H1 (cell line): ENCODE results near the gene MEIS3. TPM values are rescaled to one million over a fixed set of nuclear protein-coding genes. Genes with fewer than 3 reads are reported as not detected.

ENCODE experiments used
- CTCF ChIA-PET: fragments of 300-600 bp; sonication (Branson Sonifier 250); formaldehyde crosslinking; loops from one replicate; lab custom pipeline; 2021; ENCODE audit not compliant: partially characterized antibody; lab: Charles Lee
- POLR2A ChIA-PET: fragments of 300-600 bp; sonication (Branson Sonifier 250); formaldehyde crosslinking; loops from one replicate; lab custom pipeline; 2021; ENCODE audit warnings: inconsistent platforms; ENCODE audit not compliant: partially characterized antibody; lab: Charles Lee
- DNase-seq, 2 experiments: peaks; one replicate each; pipeline versions ENCODE4 v3.0.0 to v3.0.0-alpha.2; 2010 to 2022; ENCODE audit warnings: low spot score in 2 of 2, low read depth in 1 of 2, mixed read lengths in 1 of 2
- FAIRE-seq: peaks from 2 replicates; lab custom pipeline; 2011; peaks lifted over from hg19 to GRCh38; lab: Jason Lieb, UNC
- H2AFZ ChIP-seq: 2 replicates; pipeline ENCODE4 v1.8.1; 2012; ENCODE audit warnings: low read length, inconsistent platforms
- H2AK5ac ChIP-seq: 2 replicates; pipeline ENCODE4 v1.6.1; 2013; ENCODE audit warnings: low read depth, low read length
- H2BK120ac ChIP-seq: replicated peaks from 2 replicates; pipeline ENCODE3; 2013; ENCODE audit warnings: low read depth, low read length, inconsistent platforms
- H2BK12ac ChIP-seq: 2 replicates; pipeline ENCODE4 v1.6.1; 2013; ENCODE audit warnings: low read depth, low read length
- H2BK15ac ChIP-seq: 2 replicates; pipeline ENCODE4 v1.6.1; 2013; ENCODE audit warnings: low read length
- H2BK20ac ChIP-seq: 2 replicates; pipeline ENCODE4 v1.6.1; 2013; ENCODE audit warnings: low read length
- H2BK5ac ChIP-seq: 2 replicates; pipeline ENCODE4 v1.6.1; 2013; ENCODE audit warnings: low read depth, low read length
- H3K14ac ChIP-seq: 2 replicates; pipeline ENCODE4 v1.6.1; 2013; ENCODE audit warnings: inconsistent platforms; ENCODE audit not compliant: insufficient read length
- H3K18ac ChIP-seq: 2 replicates; pipeline ENCODE4 v1.6.1; 2013; ENCODE audit warnings: low read length; ENCODE audit errors: extremely low read depth
- H3K23ac ChIP-seq: 2 replicates; pipeline ENCODE4 v1.6.1; 2013; ENCODE audit warnings: inconsistent platforms; ENCODE audit not compliant: insufficient read length
- H3K23me2 ChIP-seq: 2 replicates; pipeline ENCODE4 v1.6.1; 2013; ENCODE audit warnings: low read depth, low read length
- H3K27ac ChIP-seq: 2 replicates; pipeline ENCODE4 v1.6.1; 2011; ENCODE audit warnings: low read depth, low read length, inconsistent platforms
- H3K27me3 ChIP-seq, 4 experiments: replicated peaks in 1 of 4; 1 replicate in 1 of 4; 2 replicates in 3 of 4; pipeline versions ENCODE4 v1.6.1 to v1.8.1; 2011 to 2013; ENCODE audit warnings: low read length in 3 of 4, mild to moderate bottlenecking in 3 of 4, inconsistent platforms in 2 of 4, mixed read lengths in 2 of 4, moderate library complexity in 1 of 4; ENCODE audit not compliant: control insufficient read depth in 3 of 4, insufficient read depth in 3 of 4; ENCODE audit errors: extremely low read depth in 1 of 4
- H3K36me3 ChIP-seq, 4 experiments: 2 replicates each; pipeline versions ENCODE4 v1.6.1 to v1.8.1; 2011 to 2013; ENCODE audit warnings: mild to moderate bottlenecking in 4 of 4, low read length in 3 of 4, moderate library complexity in 2 of 4, control low read depth in 1 of 4, inconsistent platforms in 1 of 4; ENCODE audit not compliant: insufficient read depth in 4 of 4, control insufficient read depth in 2 of 4
- H3K4ac ChIP-seq: replicated peaks from 2 replicates; pipeline ENCODE3; 2013; ENCODE audit warnings: low read length, low read depth, mixed read lengths, inconsistent platforms; ENCODE audit not compliant: insufficient read length
- H3K4me1 ChIP-seq, 4 experiments: replicated peaks in 1 of 4; 1 replicate in 1 of 4; 2 replicates in 3 of 4; pipeline versions ENCODE4 v1.6.1 to v1.8.1; 2011 to 2013; ENCODE audit warnings: low read length in 3 of 4, inconsistent platforms in 2 of 4, mixed read lengths in 1 of 4; ENCODE audit not compliant: insufficient read depth in 4 of 4, control insufficient read depth in 3 of 4
- H3K4me2 ChIP-seq, 2 experiments: 2 replicates each; pipeline versions ENCODE4 v1.6.1 to v1.8.1; 2011 to 2013; ENCODE audit warnings: low read depth in 2 of 2, low read length in 2 of 2, control low read depth in 1 of 2, inconsistent platforms in 1 of 2, mild to moderate bottlenecking in 1 of 2; ENCODE audit not compliant: insufficient read depth in 1 of 2
- H3K4me3 ChIP-seq, 4 experiments: fragments of 200-600, 300-600 bp in 1 of 4; sonication (generic), shearing (Covaris generic), sonication (Bioruptor Twin) in 1 of 4; 2 replicates each; pipeline versions ENCODE4 v1.5.1 to v1.8.1; 2011 to 2016; ENCODE audit warnings: low read length in 4 of 4, low read depth in 3 of 4, control low read depth in 2 of 4, inconsistent platforms in 2 of 4, mild to moderate bottlenecking in 2 of 4, mixed read lengths in 1 of 4, moderate library complexity in 1 of 4; ENCODE audit not compliant: insufficient read depth in 2 of 4; ENCODE audit errors: extremely low read depth in 1 of 4
- H3K56ac ChIP-seq: replicated peaks from 2 replicates; pipeline ENCODE3; 2013; ENCODE audit warnings: low read depth, mild to moderate bottlenecking, mixed read lengths, low read length, inconsistent platforms; ENCODE audit not compliant: insufficient read length
- H3K79me1 ChIP-seq: 2 replicates; pipeline ENCODE4 v1.6.1; 2013; ENCODE audit warnings: low read depth, low read length, control low read depth
- H3K79me2 ChIP-seq, 2 experiments: 2 replicates each; pipeline versions ENCODE4 v1.6.1 to v1.8.1; 2012 to 2013; ENCODE audit warnings: low read length in 2 of 2, mild to moderate bottlenecking in 2 of 2, inconsistent platforms in 1 of 2; ENCODE audit not compliant: insufficient read depth in 2 of 2, control insufficient read depth in 1 of 2
- H3K9ac ChIP-seq, 4 experiments: replicated peaks in 1 of 4; 1 replicate in 1 of 4; 2 replicates in 3 of 4; pipeline versions ENCODE4 v1.6.1 to v1.8.1; 2011 to 2013; ENCODE audit warnings: low read depth in 3 of 4, low read length in 3 of 4, control low read depth in 2 of 4, mild to moderate bottlenecking in 2 of 4, moderate library complexity in 2 of 4, inconsistent platforms in 1 of 4; ENCODE audit errors: extremely low read depth in 1 of 4
- H3K9me3 ChIP-seq, 2 experiments: 2 replicates each; pipeline versions ENCODE4 v1.6.1 to v1.8.1; 2012 to 2013; ENCODE audit warnings: mild to moderate bottlenecking in 2 of 2, moderate library complexity in 2 of 2, control low read depth in 1 of 2, inconsistent platforms in 1 of 2, low read depth in 1 of 2, low read length in 1 of 2, mixed read lengths in 1 of 2; ENCODE audit not compliant: insufficient read depth in 2 of 2
- H4K20me1 ChIP-seq, 2 experiments: replicated peaks in 1 of 2; 2 replicates each; pipeline versions ENCODE3 to v1.8.1; 2011 to 2013; ENCODE audit warnings: inconsistent platforms in 2 of 2, low read length in 2 of 2, mild to moderate bottlenecking in 1 of 2; ENCODE audit not compliant: insufficient read depth in 2 of 2, control insufficient read depth in 1 of 2
- H4K5ac ChIP-seq: 2 replicates; pipeline ENCODE4 v1.6.1; 2013; ENCODE audit warnings: low read length, low read depth, mixed read lengths, inconsistent platforms; ENCODE audit not compliant: insufficient read length
- H4K8ac ChIP-seq: 2 replicates; pipeline ENCODE4 v1.8.0; 2013; ENCODE audit warnings: mild to moderate bottlenecking, moderate library complexity, low read length, inconsistent platforms; ENCODE audit not compliant: insufficient read depth; ENCODE audit errors: extremely low read depth
- H4K91ac ChIP-seq: replicated peaks from 2 replicates; pipeline ENCODE3; 2013; ENCODE audit warnings: low read length, mixed read lengths, inconsistent platforms; ENCODE audit not compliant: insufficient read length
- BACH1 ChIP-seq: IDR thresholded peaks from 2 replicates; pipeline ENCODE4 v1.6.1; 2012; ENCODE audit warnings: low read length, improper control_type of control experiment
- CREB1 ChIP-seq: IDR thresholded peaks from 2 replicates; pipeline ENCODE4 v1.6.1; 2012; ENCODE audit warnings: inconsistent platforms
- EP300 ChIP-seq, 2 experiments: IDR thresholded peaks; 1 replicate in 1 of 2; 2 replicates in 1 of 2; pipeline ENCODE4 v1.6.1; 2011 to 2012; ENCODE audit warnings: low read depth in 2 of 2, low read length in 2 of 2, mild to moderate bottlenecking in 2 of 2, borderline replicate concordance in 1 of 2, inconsistent platforms in 1 of 2, moderate library complexity in 1 of 2
- GABPA ChIP-seq: IDR thresholded peaks from 2 replicates; pipeline ENCODE4 v1.6.1; 2011; ENCODE audit warnings: mild to moderate bottlenecking, low read length, moderate library complexity, borderline replicate concordance; ENCODE audit not compliant: insufficient read depth
- PHF8 ChIP-seq: fragments of 200-600 bp; sonication (generic); conservative IDR thresholded peaks from 2 replicates; pipeline ENCODE4 v1.7.1; 2012; ENCODE audit warnings: low read depth, mild to moderate bottlenecking, inconsistent platforms, low read length, moderate library complexity
- RAD21 ChIP-seq, 2 experiments: IDR thresholded peaks in 1 of 2; conservative IDR thresholded peaks in 1 of 2; 2 replicates each; pipeline ENCODE4 v1.6.1; 2011; ENCODE audit warnings: low read depth in 2 of 2, low read length in 2 of 2, improper control_type of control experiment in 1 of 2, inconsistent platforms in 1 of 2, mild to moderate bottlenecking in 1 of 2, moderate library complexity in 1 of 2
- RFX5 ChIP-seq: IDR thresholded peaks from 2 replicates; pipeline ENCODE4 v1.6.1; 2011; ENCODE audit warnings: low read depth, low read length, improper control_type of control experiment, borderline replicate concordance
- TEAD4 ChIP-seq: IDR thresholded peaks from 2 replicates; pipeline ENCODE4 v1.6.1; 2012; ENCODE audit warnings: low read depth, low read length, inconsistent platforms, mixed read lengths
- whole genome bisulfite sequencing, 2 experiments: shearing (Covaris generic) in 1 of 2; methylation state at CpG; one replicate each; pipeline versions ENCODE4 v1.1.6 to v1.1.7; 2013 to 2015; ENCODE audit warnings: low lambda C conversion rate in 2 of 2, mixed read lengths in 2 of 2, inconsistent platforms in 1 of 2, low coverage in 1 of 2, missing lambda C conversion rate in 1 of 2; ENCODE audit not compliant: insufficient replicate concordance in 2 of 2, insufficient coverage in 1 of 2, insufficient read length in 1 of 2; ENCODE audit errors: extremely low coverage in 1 of 2, missing lambda C conversion rate in 1 of 2; 5-methylcytosine and 5-hydroxymethylcytosine counted together
- polyA plus RNA-seq, 7 experiments: library from polyadenylated mRNA; depleted of rRNA in 3 of 7; stranded (reverse) in 5 of 7; unstranded in 2 of 7; fragments of >200 nt in 5 of 7; fragments of 200-250 nt in 2 of 7; gene quantifications; 1 replicate in 5 of 7; 2 replicates in 1 of 7; 4 replicates in 1 of 7; pipeline versions ENCODE4 v1.2.1 to v1.2.3, GENCODE V29; 2011 to 2013; ENCODE audit warnings: missing spikeins in 2 of 7, mixed read lengths in 2 of 7
- total RNA-seq: library from RNA; stranded (reverse); fragmentation: NEBNext Ultra II Directional; extraction: Animal tissue kit (Norgen Biotek cat#: 25700); gene quantifications from 2 replicates; pipeline ENCODE4 v1.2.1, GENCODE V29; 2021
- TF ChIP-seq, protein P1 (sequence below), 3 experiments: IDR thresholded peaks; 1 replicate in 2 of 3; 2 replicates in 1 of 3; pipeline versions ENCODE4 v1.5.1 to v1.6.1; 2011; ENCODE audit warnings: low read length in 3 of 3, mild to moderate bottlenecking in 3 of 3, inconsistent platforms in 2 of 3, low read depth in 1 of 3, moderate library complexity in 1 of 3; ENCODE audit not compliant: insufficient read depth in 1 of 3; ENCODE audit errors: control extremely low read depth in 1 of 3

MEIS3 gene
- total and polyA plus RNA-seq, 2 of the 8 experiments (the other 6 are each of a cell fraction or from before 2014, with no cell fraction given), result 24.5 to 28.2 TPM

DNA sequence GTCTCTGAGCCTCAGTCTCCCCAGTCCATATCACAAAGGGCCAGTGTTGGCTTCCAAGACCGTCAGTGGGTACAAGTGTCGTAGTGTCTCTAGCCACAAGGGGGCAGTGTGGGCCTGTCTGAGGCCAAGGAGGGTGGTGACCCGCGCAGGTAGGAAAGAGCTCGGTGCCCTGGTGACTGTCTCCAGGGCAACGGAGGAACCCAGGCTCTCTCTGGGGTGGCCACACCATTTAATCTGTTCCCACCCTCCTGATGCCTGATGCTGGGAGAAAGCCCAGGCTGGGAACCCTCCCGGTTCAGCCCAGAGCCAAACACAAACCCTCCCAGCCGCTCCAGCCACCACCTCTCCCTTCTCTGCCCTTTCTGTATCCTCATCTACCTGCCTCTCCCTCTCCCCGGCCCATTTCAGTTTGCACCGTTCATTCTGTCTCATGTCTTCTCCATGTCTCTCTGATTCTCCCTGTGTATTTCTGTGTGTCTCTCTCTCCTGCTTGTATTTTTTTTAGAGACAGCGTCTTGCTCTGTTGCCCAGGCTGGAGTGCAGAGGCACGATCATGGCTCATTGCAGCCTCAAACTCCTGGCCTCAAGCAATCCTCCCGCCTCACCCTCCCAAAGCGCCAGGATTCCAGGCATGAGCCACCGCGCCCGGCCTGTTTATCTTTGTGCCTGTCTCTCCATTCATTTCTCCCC, 17.5 kb upstream of the MEIS3 start:
- Histone ChIP-seq H3K56ac (no peak overlapping the region), H3K4ac (no peak overlapping the region), H3K27me3 (no peaks in the 10 kb centered on the region; a peak in 1 of 7 replicates), H4K5ac (no peak overlapping the region), H3K23me2 (peaks cover 3% of the 10 kb centered on the region; the same call in 1 of the 2 replicates), H3K36me3 (no peaks in the 10 kb centered on the region), H2BK120ac (no peak overlapping the region), H3K9ac (no peak overlapping the region), H3K4me1 (peaks cover 0 to 4% (median 1%) of the 10 kb centered on the region in 4 experiments; a peak in 2 of 7 replicates), H2BK5ac (no peak overlapping the region), H4K20me1 (peaks cover 0 to 6% of the 10 kb centered on the region in 2 experiments), H3K79me2 (no peaks in the 10 kb centered on the region), H3K14ac (no peak overlapping the region), H3K23ac (no peak overlapping the region), H3K18ac (no peak overlapping the region), H3K4me2 (no peak overlapping the region), H2BK15ac (no peak overlapping the region), H3K79me1 (no peaks in the 10 kb centered on the region), H2AFZ (no peak overlapping the region), H3K27ac (no peak overlapping the region), H4K8ac (no peak overlapping the region), H2AK5ac (no peak overlapping the region), H2BK20ac (no peak overlapping the region), H3K9me3 (no peaks in the 10 kb centered on the region), H3K4me3 (no peak overlapping the region), H4K91ac (no peak overlapping the region), H2BK12ac (no peak overlapping the region)
- peak in 1 of 2 experiments; percentile 96 for DNase-seq
- CTCF ChIA-PET, result interaction anchor here (0.6 to 24.5 kb wide), 41 partner anchors 9 to 373 kb away, joined by 3 to 436 read pairs (median 5); partner anchors contain the start of genes BICRA, EHD2, KPTN and NAPA
- peak; percentile 80 for FAIRE-seq
- WGBS, 2 experiments, result 45% methylated on average over 17 of the region's 17 CpGs; no CpG with 5 or more reads in 1 of the 2 experiments
- POLR2A ChIA-PET, result interaction anchor here (0.6 to 1.5 kb wide), 7 partner anchors 11 to 270 kb away, joined by 3 to 9 read pairs (median 4); no protein-coding TSS in a partner anchor
- peak; percentile 17; the same call in 1 of the 2 replicates for TF ChIP-seq BACH1
- TF ChIP-seq, protein P1, sequence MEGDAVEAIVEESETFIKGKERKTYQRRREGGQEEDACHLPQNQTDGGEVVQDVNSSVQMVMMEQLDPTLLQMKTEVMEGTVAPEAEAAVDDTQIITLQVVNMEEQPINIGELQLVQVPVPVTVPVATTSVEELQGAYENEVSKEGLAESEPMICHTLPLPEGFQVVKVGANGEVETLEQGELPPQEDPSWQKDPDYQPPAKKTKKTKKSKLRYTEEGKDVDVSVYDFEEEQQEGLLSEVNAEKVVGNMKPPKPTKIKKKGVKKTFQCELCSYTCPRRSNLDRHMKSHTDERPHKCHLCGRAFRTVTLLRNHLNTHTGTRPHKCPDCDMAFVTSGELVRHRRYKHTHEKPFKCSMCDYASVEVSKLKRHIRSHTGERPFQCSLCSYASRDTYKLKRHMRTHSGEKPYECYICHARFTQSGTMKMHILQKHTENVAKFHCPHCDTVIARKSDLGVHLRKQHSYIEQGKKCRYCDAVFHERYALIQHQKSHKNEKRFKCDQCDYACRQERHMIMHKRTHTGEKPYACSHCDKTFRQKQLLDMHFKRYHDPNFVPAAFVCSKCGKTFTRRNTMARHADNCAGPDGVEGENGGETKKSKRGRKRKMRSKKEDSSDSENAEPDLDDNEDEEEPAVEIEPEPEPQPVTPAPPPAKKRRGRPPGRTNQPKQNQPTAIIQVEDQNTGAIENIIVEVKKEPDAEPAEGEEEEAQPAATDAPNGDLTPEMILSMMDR (IDR thresholded peaks at IDR 0.05; ENCODE audit: control extremely low read depth in 1 of 3, insufficient read depth in 1 of 3, low read depth in 1 of 3, low read length in 3 of 3), result peak; percentile 93 to 95 (median 94)
- no peak for TF ChIP-seq EP300 (IDR thresholded peaks at IDR 0.05; ENCODE audit: borderline replicate concordance in 1 of 2, low read depth in 2 of 2, low read length in 2 of 2)
- TF ChIP-seq GABPA, result no peak
- TF ChIP-seq PHF8, result no peak
- peak; percentile 51 for TF ChIP-seq CREB1
- no peak for TF ChIP-seq RFX5
- no peak for TF ChIP-seq TEAD4
- peak; percentile 96 to 98 for TF ChIP-seq RAD21 (IDR thresholded peaks at IDR 0.05 in 1 of 2, conservative IDR thresholded peaks at IDR 0.05 in 1 of 2; ENCODE audit: low read depth in 2 of 2, low read length in 2 of 2)
